Gastroesophageal sphincter (tissue), 4 donors: ENCODE results near the gene PCDHGC4. TPM values are rescaled to one million over a fixed set of nuclear protein-coding genes. Genes with fewer than 3 reads are reported as not detected.

Experiments used
- ATAC-seq: fragments of 150-250 bp; one replicate; pipeline ENCODE4 v1.9.1; 2016; ENCODE audit warnings: mild to moderate bottlenecking, moderate library complexity
- H3K27ac ChIP-seq, 4 donors: fragments of 200-600 bp; sonication (generic) in 3 of 4; 1 replicate in 3 of 4; 2 replicates in 1 of 4; pipeline ENCODE4 v1.5.1; 2016 to 2019
- H3K27me3 ChIP-seq: fragments of 200-600 bp; sonication (generic); one replicate; pipeline ENCODE4 v1.5.1; 2019
- H3K36me3 ChIP-seq, 2 donors: fragments of 200-600 bp; sonication (generic); one replicate each; pipeline ENCODE4 v1.5.1; 2019; ENCODE audit warnings: control low read depth in 1 of 2
- H3K4me1 ChIP-seq, 3 donors: fragments of 200-600 bp; sonication (generic); 1 replicate in 2 of 3; 2 replicates in 1 of 3; pipeline ENCODE4 v1.5.1; 2016 to 2019; ENCODE audit warnings: control low read depth in 2 of 3
- H3K4me3 ChIP-seq, 2 donors: fragments of 200-600 bp; sonication (generic); one replicate each; pipeline ENCODE4 v1.5.1; 2019; ENCODE audit warnings: mild to moderate bottlenecking in 1 of 2, moderate library complexity in 1 of 2
- H3K9me3 ChIP-seq, 3 donors: fragments of 200-600 bp; sonication (generic); one replicate each; pipeline ENCODE4 v1.5.1; 2017 to 2019; ENCODE audit warnings: control low read depth in 2 of 3
- EP300 ChIP-seq: sonication (generic); formaldehyde crosslinking; IDR thresholded peaks from one replicate; pipeline ENCODE4 v1.6.1; 2017; ENCODE audit warnings: antibody characterized with exemption, mild to moderate bottlenecking
- POLR2A ChIP-seq, 2 donors: fragments of 450-650 bp; IDR thresholded peaks; one replicate each; pipeline ENCODE4 v1.6.1; 2017; ENCODE audit warnings: antibody characterized with exemption in 2 of 2, mild to moderate bottlenecking in 2 of 2, moderate library complexity in 1 of 2
- POLR2AphosphoS5 ChIP-seq: sonication (generic); formaldehyde crosslinking; IDR thresholded peaks from one replicate; pipeline ENCODE4 v1.6.1; 2017; ENCODE audit warnings: antibody characterized with exemption
- WGBS, 2 donors: methylation state at CpG; one replicate each; pipeline ENCODE4 v1.1.5; 2018; ENCODE audit warnings: low coverage in 1 of 2; 5-methylcytosine and 5-hydroxymethylcytosine counted together
- total RNA-seq, 4 donors: library from RNA; depleted of rRNA; stranded (reverse); fragments of >200 nt; gene quantifications; one replicate each; pipeline ENCODE4 v1.1.0, GENCODE V29; 2016
- TF ChIP-seq, protein P1 (sequence below), 4 experiments: fragments of 200-600 bp in 2 of 4; fragments of 450-650 bp in 2 of 4; sonication (generic) in 1 of 4; IDR thresholded peaks; one replicate each; pipeline ENCODE4 v1.5.1; 2017 to 2019; ENCODE audit warnings: antibody characterized with exemption in 4 of 4, mild to moderate bottlenecking in 2 of 4, moderate library complexity in 2 of 4

Gene PCDHGC4
- total RNA-seq, 4 donors from 2014 or later = 0.10 to 12.9 (median 2.4) TPM

DNA sequence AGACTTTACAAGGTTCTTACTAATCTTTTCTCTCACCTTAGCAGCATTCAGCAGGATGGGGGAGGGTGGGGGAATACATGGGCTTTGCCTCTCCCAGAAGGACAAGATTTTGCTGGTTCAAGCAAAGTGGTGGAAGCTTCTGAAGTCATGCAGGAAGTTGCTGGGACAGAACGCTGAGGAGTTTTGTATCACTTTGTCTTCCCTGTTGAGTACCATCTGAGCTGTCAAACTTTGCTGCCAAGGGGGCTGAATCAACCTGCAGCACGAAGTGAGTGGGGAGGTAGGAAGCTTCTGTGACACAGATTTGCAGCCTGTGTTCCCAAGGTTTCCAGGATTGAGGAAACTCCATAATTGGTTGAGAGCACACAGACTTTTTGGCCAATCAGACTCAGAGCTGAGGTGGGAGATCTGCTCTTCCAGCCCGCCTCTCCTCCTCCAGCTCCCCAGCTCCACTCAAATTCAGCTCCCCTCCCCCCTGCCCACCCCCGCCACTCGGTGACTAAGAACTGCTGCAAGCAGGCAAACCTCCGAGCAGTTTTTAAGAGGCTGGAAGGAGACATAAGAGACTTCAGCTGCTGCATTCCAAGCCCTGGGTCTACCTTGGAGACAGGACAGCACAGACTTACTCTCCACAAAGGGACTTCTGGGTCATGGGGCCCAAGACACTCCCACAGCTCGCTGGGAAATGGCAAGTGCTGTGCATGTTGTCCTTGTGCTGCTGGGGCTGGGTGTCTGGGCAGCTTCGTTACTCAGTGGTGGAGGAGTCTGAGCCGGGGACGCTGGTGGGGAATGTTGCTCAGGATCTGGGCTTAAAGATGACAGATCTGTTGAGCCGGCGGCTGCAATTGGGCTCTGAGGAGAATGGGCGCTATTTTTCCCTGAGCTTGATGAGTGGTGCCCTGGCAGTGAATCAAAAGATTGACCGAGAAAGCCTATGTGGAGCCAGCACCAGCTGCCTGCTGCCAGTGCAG lies 4.0 kb downstream of the PCDHGC4 start, which contains the start of gene PCDHGC5:
Gene PCDHGC5 (plus strand): TSS at position 491 of the 971 bp plus-strand sequence. CDS start 160 bp downstream, at position 651.
- WGBS, 2 donors = 7 to 56% methylated on average over 5 to 7 of the region's 14 CpGs
- H3K4me1 ChIP-seq = peaks cover 0 to 76% (median 14%) of the 10 kb centered on the region in 3 donors
- no peak for ATAC-seq
- H3K36me3 ChIP-seq = peaks cover 0 to 48% of the 10 kb centered on the region in 2 donors
- peak within 1 kb of the TSS in 1 of 4 donors; percentile 4 for H3K27ac ChIP-seq
- no peaks in the 10 kb centered on the region for H3K27me3 ChIP-seq
- TF ChIP-seq EP300 = no peak
- no peak for TF ChIP-seq POLR2A (IDR thresholded peaks at IDR 0.05)
- no peak for TF ChIP-seq POLR2AphosphoS5
- TF ChIP-seq, protein P1, sequence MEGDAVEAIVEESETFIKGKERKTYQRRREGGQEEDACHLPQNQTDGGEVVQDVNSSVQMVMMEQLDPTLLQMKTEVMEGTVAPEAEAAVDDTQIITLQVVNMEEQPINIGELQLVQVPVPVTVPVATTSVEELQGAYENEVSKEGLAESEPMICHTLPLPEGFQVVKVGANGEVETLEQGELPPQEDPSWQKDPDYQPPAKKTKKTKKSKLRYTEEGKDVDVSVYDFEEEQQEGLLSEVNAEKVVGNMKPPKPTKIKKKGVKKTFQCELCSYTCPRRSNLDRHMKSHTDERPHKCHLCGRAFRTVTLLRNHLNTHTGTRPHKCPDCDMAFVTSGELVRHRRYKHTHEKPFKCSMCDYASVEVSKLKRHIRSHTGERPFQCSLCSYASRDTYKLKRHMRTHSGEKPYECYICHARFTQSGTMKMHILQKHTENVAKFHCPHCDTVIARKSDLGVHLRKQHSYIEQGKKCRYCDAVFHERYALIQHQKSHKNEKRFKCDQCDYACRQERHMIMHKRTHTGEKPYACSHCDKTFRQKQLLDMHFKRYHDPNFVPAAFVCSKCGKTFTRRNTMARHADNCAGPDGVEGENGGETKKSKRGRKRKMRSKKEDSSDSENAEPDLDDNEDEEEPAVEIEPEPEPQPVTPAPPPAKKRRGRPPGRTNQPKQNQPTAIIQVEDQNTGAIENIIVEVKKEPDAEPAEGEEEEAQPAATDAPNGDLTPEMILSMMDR (IDR thresholded peaks at IDR 0.05) = no peak
- no peaks in the 10 kb centered on the region for H3K9me3 ChIP-seq
- H3K4me3 ChIP-seq = no peak within 1 kb of the TSS

DNA sequence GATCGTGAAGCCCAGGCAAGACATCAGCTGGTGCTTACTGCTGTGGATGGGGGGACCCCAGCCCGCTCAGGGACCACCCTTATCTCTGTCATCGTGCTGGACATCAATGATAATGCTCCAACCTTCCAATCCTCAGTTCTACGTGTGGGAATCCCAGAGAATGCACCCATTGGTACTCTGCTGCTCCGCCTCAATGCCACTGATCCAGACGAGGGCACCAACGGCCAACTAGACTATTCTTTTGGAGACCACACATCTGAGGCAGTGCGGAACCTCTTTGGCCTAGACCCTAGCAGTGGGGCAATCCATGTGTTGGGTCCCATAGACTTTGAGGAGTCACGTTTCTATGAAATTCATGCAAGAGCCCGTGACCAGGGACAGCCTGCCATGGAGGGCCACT lies 5.0 kb downstream of the PCDHGC4 start:
- H3K4me1 ChIP-seq = peaks cover 0 to 76% (median 11%) of the 10 kb centered on the region in 3 donors
- H3K27ac ChIP-seq = no peak overlapping the region
- H3K9me3 ChIP-seq = no peaks in the 10 kb centered on the region
- 80 to 83% methylated on average over 1 to 2 of the region's 10 CpGs for WGBS, 2 donors
- H3K36me3 ChIP-seq = peaks cover 0 to 51% of the 10 kb centered on the region in 2 donors
- H3K27me3 ChIP-seq = no peaks in the 10 kb centered on the region
- H3K4me3 ChIP-seq = no peak overlapping the region
- TF ChIP-seq POLR2A (IDR thresholded peaks at IDR 0.05) (no peak), POLR2AphosphoS5 (no peak), EP300 (no peak)
- TF ChIP-seq, protein P1 (IDR thresholded peaks at IDR 0.05) = no peak
- no peak for ATAC-seq

DNA sequence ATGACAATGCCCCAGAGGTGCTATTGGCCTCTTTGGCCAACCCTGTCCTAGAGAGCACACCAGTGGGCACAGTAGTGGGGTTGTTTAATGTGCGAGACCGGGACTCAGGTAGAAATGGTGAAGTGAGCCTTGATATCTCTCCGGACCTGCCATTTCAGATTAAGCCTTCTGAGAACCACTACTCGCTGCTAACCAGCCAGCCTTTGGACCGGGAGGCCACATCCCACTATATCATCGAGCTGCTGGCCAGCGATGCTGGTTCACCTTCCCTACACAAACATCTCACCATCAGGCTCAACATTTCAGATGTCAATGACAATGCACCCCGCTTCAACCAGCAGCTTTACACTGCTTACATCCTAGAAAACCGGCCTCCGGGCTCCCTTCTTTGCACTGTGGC lies 5.4 kb downstream of the PCDHGC4 start:
- TF ChIP-seq, protein P1 (IDR thresholded peaks at IDR 0.05) = no peak
- no peak for TF ChIP-seq POLR2AphosphoS5
- no peak for TF ChIP-seq POLR2A (IDR thresholded peaks at IDR 0.05)
- no peak for TF ChIP-seq EP300
- no peak for ATAC-seq
- Histone ChIP-seq H3K9me3 (no peaks in the 10 kb centered on the region), H3K4me1 (peaks cover 0 to 72% (median 11%) of the 10 kb centered on the region in 3 donors), H3K4me3 (no peak overlapping the region), H3K27ac (no peak overlapping the region), H3K36me3 (peaks cover 0 to 55% of the 10 kb centered on the region in 2 donors), H3K27me3 (no peaks in the 10 kb centered on the region)
- WGBS, 2 donors = 85% methylated on average over 5 of the region's 10 CpGs; no CpG with 5 or more reads in 1 of the 2 donors

DNA sequence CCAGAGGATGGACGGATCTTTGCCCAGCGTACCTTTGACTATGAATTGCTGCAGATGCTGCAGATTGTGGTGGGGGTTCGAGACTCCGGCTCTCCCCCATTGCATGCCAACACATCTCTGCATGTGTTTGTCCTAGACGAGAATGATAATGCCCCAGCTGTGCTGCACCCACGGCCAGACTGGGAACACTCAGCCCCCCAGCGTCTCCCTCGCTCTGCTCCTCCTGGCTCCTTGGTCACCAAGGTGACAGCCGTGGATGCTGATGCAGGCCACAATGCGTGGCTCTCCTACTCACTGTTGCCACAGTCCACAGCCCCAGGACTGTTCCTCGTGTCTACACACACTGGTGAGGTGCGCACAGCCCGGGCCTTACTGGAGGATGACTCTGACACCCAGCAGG lies 5.9 kb downstream of the PCDHGC4 start:
- no peak for TF ChIP-seq POLR2AphosphoS5
- TF ChIP-seq, protein P1 (IDR thresholded peaks at IDR 0.05) = no peak
- TF ChIP-seq POLR2A (IDR thresholded peaks at IDR 0.05) = no peak
- H3K27me3 ChIP-seq = no peaks in the 10 kb centered on the region
- peaks cover 0 to 67% (median 11%) of the 10 kb centered on the region in 3 donors for H3K4me1 ChIP-seq
- ATAC-seq = no peak
- peaks cover 0 to 51% of the 10 kb centered on the region in 2 donors for H3K36me3 ChIP-seq
- H3K9me3 ChIP-seq = no peaks in the 10 kb centered on the region
- no peak overlapping the region for H3K27ac ChIP-seq
- WGBS, 2 donors = 78 to 85% methylated on average over 3 to 4 of the region's 13 CpGs
- H3K4me3 ChIP-seq = no peak overlapping the region
